ENCODE measurements around the gene ODC1.

ODC1 gene

GRCh38 chr2:10397878-10398277, 50.2 kb downstream of the ODC1 start:
- no peak for DNase-seq

GRCh38 chr2:10397297-10397875, 50.7 kb downstream of the ODC1 start:
- DNase-seq = no peak

- DNase-seq = no peak
Measured at GRCh38 chr2:10396464-10396863, 51.7 kb downstream of the ODC1 start.

GRCh38 chr2:10395893-10396292, 52.2 kb downstream of the ODC1 start:
- no peak for DNase-seq

- DNase-seq = no peak
Measured at GRCh38 chr2:10393640-10393982, 54.5 kb downstream of the ODC1 start.

GRCh38 chr2:10392951-10393639, 55.0 kb downstream of the ODC1 start:
- DNase-seq = peak; percentile 39

- DNase-seq = no peak
Measured at GRCh38 chr2:10392548-10392947, 55.6 kb downstream of the ODC1 start.

GRCh38 chr2:10392100-10392499, 56.0 kb downstream of the ODC1 start:
- no peak for DNase-seq

- DNase-seq = no peak
Measured at GRCh38 chr2:10390369-10390801, 57.7 kb downstream of the ODC1 start.
